LoVo (cell line): ENCODE measurements around the gene ARVCF.

Experiments
- DNase-seq: peaks from one replicate; pipeline ENCODE4 v3.0.0-alpha.2; 2016; ENCODE audit warnings: low spot score

ARVCF gene

GRCh38 chr22:20031732-20032406, 15.2 kb upstream of the ARVCF start:
- DNase-seq: peak; percentile 15

- DNase-seq: no peak
These were observed 13.1 kb upstream of the ARVCF start for GRCh38 chr22:20029550-20030225.

- no peak for DNase-seq
These were observed 12.4 kb upstream of the ARVCF start for GRCh38 chr22:20028855-20029549.

GRCh38 chr22:20027966-20028854, 11.6 kb upstream of the ARVCF start:
- DNase-seq: no peak

- no peak for DNase-seq
These were observed 10.5 kb upstream of the ARVCF start for GRCh38 chr22:20026996-20027601.

GRCh38 chr22:20026204-20026908, 9.7 kb upstream of the ARVCF start:
- no peak for DNase-seq

GRCh38 chr22:20025401-20026203, 9.0 kb upstream of the ARVCF start:
- DNase-seq: no peak

- no peak for DNase-seq
These were observed 8.2 kb upstream of the ARVCF start for GRCh38 chr22:20024650-20025397.

GRCh38 chr22:20024225-20024624, 7.6 kb upstream of the ARVCF start:
- DNase-seq: no peak

GRCh38 chr22:20022978-20023613, 6.5 kb upstream of the ARVCF start:
- DNase-seq: no peak

- DNase-seq: no peak
These were observed 5.8 kb upstream of the ARVCF start for GRCh38 chr22:20022231-20022977.

- peak; percentile 12 for DNase-seq
These were observed 4.9 kb upstream of the ARVCF start for GRCh38 chr22:20021196-20022181.

- peak; percentile 94 for DNase-seq
These were observed 4.0 kb upstream of the ARVCF start, which contains the start of gene TANGO2 for GRCh38 chr22:20020533-20021195. Gene TANGO2, plus strand, starts transcription at chr22:20021110. Its CDS starts 15,689 bp downstream, at chr22:20036799.

- no peak for DNase-seq
These were observed 3.3 kb upstream of the ARVCF start for GRCh38 chr22:20019661-20020532.

- no peak for DNase-seq
These were observed 1.4 kb upstream of the ARVCF start for GRCh38 chr22:20018001-20018400.
